HepG2 (cell line): ENCODE measurements around the gene PLLP. TPM values are rescaled to one million over a fixed set of nuclear protein-coding genes. Genes with fewer than 3 reads are reported as not detected.

Source experiments
- CBFB ChIP-seq: sonication (generic); formaldehyde crosslinking; IDR thresholded peaks from 2 replicates; pipeline ENCODE4 v1.4.0; 2020; ENCODE audit warnings: missing genetic modification reagents
- CHD4 ChIP-seq: fragments of 200-600 bp; sonication (generic); IDR thresholded peaks from 2 replicates; pipeline ENCODE4 v1.7.0; 2017; ENCODE audit warnings: mild to moderate bottlenecking, low read length, borderline replicate concordance
- KMT2B ChIP-seq: IDR thresholded peaks from 2 replicates; pipeline ENCODE4 v1.6.1; 2016; ENCODE audit warnings: missing genetic modification reagents, missing compliant biosample characterization
- MNT ChIP-seq: fragments of 450-650 bp; IDR thresholded peaks from 2 replicates; pipeline ENCODE4 v1.6.1; 2016
- PAXIP1 ChIP-seq: sonication (generic); formaldehyde crosslinking; conservative IDR thresholded peaks from 2 replicates; pipeline ENCODE4 v1.4.0; 2020; ENCODE audit warnings: mild to moderate bottlenecking, missing genetic modification reagents, moderate library complexity
- RARA ChIP-seq: IDR thresholded peaks from 2 replicates; pipeline ENCODE4 v1.6.1; 2016; ENCODE audit warnings: missing genetic modification reagents, missing compliant biosample characterization
- SALL1 ChIP-seq: sonication (generic); formaldehyde crosslinking; IDR thresholded peaks from 2 replicates; pipeline ENCODE4 v1.8.0; 2022; ENCODE audit warnings: mild to moderate bottlenecking, missing genetic modification reagents
- SIN3A ChIP-seq: IDR thresholded peaks from 2 replicates; pipeline ENCODE4 v1.6.1; 2011; ENCODE audit warnings: low read depth, mild to moderate bottlenecking, control low read depth, low read length, borderline replicate concordance
- WIZ ChIP-seq: sonication (generic); formaldehyde crosslinking; IDR thresholded peaks from 2 replicates; pipeline ENCODE4 v1.5.1; 2020; ENCODE audit warnings: mild to moderate bottlenecking, missing genetic modification reagents
- ZNF207 ChIP-seq: fragments of 450-650 bp; IDR thresholded peaks from 2 replicates; pipeline ENCODE4 v1.6.1; 2016; ENCODE audit warnings: antibody characterized with exemption, borderline replicate concordance
- ZNF687 ChIP-seq: sonication (generic); formaldehyde crosslinking; IDR thresholded peaks from 2 replicates; pipeline ENCODE4 v1.5.1; 2020; ENCODE audit warnings: mild to moderate bottlenecking, missing genetic modification reagents, moderate library complexity
- polyA plus RNA-seq, 8 experiments: library from polyadenylated mRNA; depleted of rRNA in 3 of 8; stranded (reverse) in 7 of 8; unstranded in 1 of 8; fragments of >200 nt; fragmentation: Illumina TruSeq in 4 of 8; extraction: Trizol in 4 of 8; gene quantifications; 2 replicates each; pipeline versions ENCODE4 v1.2.1 to v1.2.3, GENCODE V29; 2011 to 2016; ENCODE audit warnings: low read depth in 4 of 8, missing spikeins in 1 of 8, mixed read lengths in 1 of 8; ENCODE audit not compliant: insufficient read depth in 1 of 8
- total RNA-seq, 5 experiments: library from RNA; depleted of rRNA; stranded (reverse); fragments of >200 nt; fragmentation: Illumina TruSeq; extraction: Trizol; gene quantifications; 2 replicates each; pipeline ENCODE4 v1.2.3, GENCODE V29; 2016; ENCODE audit warnings: low read depth in 1 of 5
- TF ChIP-seq, protein P1 (sequence below): sonication (generic); formaldehyde crosslinking; IDR thresholded peaks from 2 replicates; pipeline ENCODE4; 2020; ENCODE audit warnings: missing genetic modification reagents, mild to moderate bottlenecking, borderline replicate concordance
- TF ChIP-seq, protein P2 (sequence below): sonication (generic); formaldehyde crosslinking; IDR thresholded peaks from 2 replicates; pipeline ENCODE4 v1.4.0; 2020; ENCODE audit warnings: missing genetic modification reagents, mild to moderate bottlenecking, borderline replicate concordance

Gene PLLP
- total and polyA plus RNA-seq, 2 of the 13 experiments (the other 11 are each of a cell fraction or from before 2014, with no cell fraction given) = 60.6 to 127 TPM

GRCh38 chr16:57305159-57305811 lies 20.8 kb upstream of the PLLP start (continued):
- TF ChIP-seq RARA (CRISPR knock-in tag) (peak; percentile 16; the same call in 1 of the 2 replicates), PAXIP1 (CRISPR knock-in tag) (peak; percentile 40; the same call in 1 of the 2 replicates), SALL1 (CRISPR knock-in tag) (peak; percentile 30; the same call in 1 of the 2 replicates), KMT2B (no peak), SIN3A (no peak), CBFB (CRISPR knock-in tag) (no peak), CHD4 (peak; percentile 87; the same call in 1 of the 2 replicates), ZNF207 (no peak), WIZ (CRISPR knock-in tag) (0 out of 2 replicates have a peak, but pooled peaks have one; percentile 47), ZNF687 (0 out of 2 replicates have a peak, but pooled peaks have one; percentile 30), MNT (0 out of 2 replicates have a peak, but pooled peaks have one; percentile 11)
- TF ChIP-seq, protein P1, sequence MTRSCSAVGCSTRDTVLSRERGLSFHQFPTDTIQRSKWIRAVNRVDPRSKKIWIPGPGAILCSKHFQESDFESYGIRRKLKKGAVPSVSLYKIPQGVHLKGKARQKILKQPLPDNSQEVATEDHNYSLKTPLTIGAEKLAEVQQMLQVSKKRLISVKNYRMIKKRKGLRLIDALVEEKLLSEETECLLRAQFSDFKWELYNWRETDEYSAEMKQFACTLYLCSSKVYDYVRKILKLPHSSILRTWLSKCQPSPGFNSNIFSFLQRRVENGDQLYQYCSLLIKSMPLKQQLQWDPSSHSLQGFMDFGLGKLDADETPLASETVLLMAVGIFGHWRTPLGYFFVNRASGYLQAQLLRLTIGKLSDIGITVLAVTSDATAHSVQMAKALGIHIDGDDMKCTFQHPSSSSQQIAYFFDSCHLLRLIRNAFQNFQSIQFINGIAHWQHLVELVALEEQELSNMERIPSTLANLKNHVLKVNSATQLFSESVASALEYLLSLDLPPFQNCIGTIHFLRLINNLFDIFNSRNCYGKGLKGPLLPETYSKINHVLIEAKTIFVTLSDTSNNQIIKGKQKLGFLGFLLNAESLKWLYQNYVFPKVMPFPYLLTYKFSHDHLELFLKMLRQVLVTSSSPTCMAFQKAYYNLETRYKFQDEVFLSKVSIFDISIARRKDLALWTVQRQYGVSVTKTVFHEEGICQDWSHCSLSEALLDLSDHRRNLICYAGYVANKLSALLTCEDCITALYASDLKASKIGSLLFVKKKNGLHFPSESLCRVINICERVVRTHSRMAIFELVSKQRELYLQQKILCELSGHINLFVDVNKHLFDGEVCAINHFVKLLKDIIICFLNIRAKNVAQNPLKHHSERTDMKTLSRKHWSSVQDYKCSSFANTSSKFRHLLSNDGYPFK (CRISPR knock-in tag) = peak; percentile 34; the same call in 1 of the 2 replicates
- TF ChIP-seq, protein P2, sequence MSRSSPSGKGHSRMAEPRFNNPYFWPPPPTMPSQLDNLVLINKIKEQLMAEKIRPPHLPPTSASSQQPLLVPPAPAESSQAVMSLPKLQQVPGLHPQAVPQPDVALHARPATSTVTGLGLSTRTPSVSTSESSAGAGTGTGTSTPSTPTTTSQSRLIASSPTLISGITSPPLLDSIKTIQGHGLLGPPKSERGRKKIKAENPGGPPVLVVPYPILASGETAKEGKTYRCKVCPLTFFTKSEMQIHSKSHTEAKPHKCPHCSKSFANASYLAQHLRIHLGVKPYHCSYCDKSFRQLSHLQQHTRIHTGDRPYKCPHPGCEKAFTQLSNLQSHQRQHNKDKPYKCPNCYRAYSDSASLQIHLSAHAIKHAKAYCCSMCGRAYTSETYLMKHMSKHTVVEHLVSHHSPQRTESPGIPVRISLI = peak; percentile 90
